GM12878 (cell line): ENCODE measurements around the gene TRIM42. TPM values are rescaled to one million over a fixed set of nuclear protein-coding genes. Genes with fewer than 3 reads are reported as not detected.

Source experiments
- ATAC-seq: fragments of 200-7000 bp; cut with Tn5 transposase; 3 replicates; pipeline ENCODE4 v1.9.1; 2020; ENCODE audit warnings: mild to moderate bottlenecking, moderate library complexity
- BruUV-seq: library from RNA; stranded (reverse); fragments of 400-500 nt; replicated peaks from 2 replicates; lab custom pipeline; 2021; lab: Mats Ljungman, UMichigan
- CTCF ChIA-PET: fragments of 300-600 bp; sonication (Branson Sonifier 250); formaldehyde crosslinking; extraction: SDS; loops from one replicate; lab custom pipeline; 2021; ENCODE audit warnings: inconsistent platforms; lab: Yijun Ruan, JAX
- POLR2A ChIA-PET: fragments of 350-600 bp; formaldehyde crosslinking; extraction: SDS; loops from one replicate; lab custom pipeline; 2021; ENCODE audit warnings: inconsistent platforms; lab: Charles Lee
- RAD21 ChIA-PET: fragments of 300-600 bp; sonication (Branson Sonifier 250); formaldehyde crosslinking; loops from one replicate; lab custom pipeline; 2023; ENCODE audit warnings: antibody characterized with exemption; ENCODE audit not compliant: unreplicated experiment; lab: Charles Lee
- SMC1A ChIA-PET: fragments of 300-600 bp; sonication (Branson Sonifier 250); formaldehyde crosslinking; loops from one replicate; lab custom pipeline; 2023; ENCODE audit not compliant: unreplicated experiment, uncharacterized antibody; lab: Charles Lee
- DNase-seq: peaks from one replicate; pipeline ENCODE4 v3.0.0-alpha.2; 2011; ENCODE audit warnings: low read depth, low spot score
- FAIRE-seq: peaks from 3 replicates; lab custom pipeline; 2011; peaks lifted over from hg19 to GRCh38; lab: Jason Lieb, UNC
- H2AFZ ChIP-seq: 2 replicates; pipeline ENCODE4 v1.6.0; 2011; ENCODE audit warnings: low read depth, low read length, control low read depth; ENCODE audit not compliant: control insufficient read depth
- H3K27ac ChIP-seq: 2 replicates; pipeline ENCODE4 v1.5.1; 2011; ENCODE audit warnings: control low read depth; ENCODE audit not compliant: control insufficient read depth, insufficient read depth
- H3K27me3 ChIP-seq, 2 experiments: replicated peaks in 1 of 2; 2 replicates each; pipeline versions ENCODE4 v1.6.0 to v1.6.1; 2011; ENCODE audit warnings: low read length in 1 of 2; ENCODE audit not compliant: control insufficient read depth in 2 of 2, insufficient read depth in 2 of 2
- H3K36me3 ChIP-seq, 2 experiments: 2 replicates each; pipeline ENCODE4 v1.5.1; 2011; ENCODE audit warnings: low read length in 1 of 2; ENCODE audit not compliant: control insufficient read depth in 2 of 2, insufficient read depth in 2 of 2
- H3K4me1 ChIP-seq: 2 replicates; pipeline ENCODE4 v1.6.1; 2011; ENCODE audit warnings: mild to moderate bottlenecking, low read length, moderate library complexity, mixed read lengths; ENCODE audit not compliant: control insufficient read depth, insufficient read depth
- H3K4me2 ChIP-seq: 2 replicates; pipeline ENCODE4 v1.6.0; 2011; ENCODE audit warnings: control low read depth; ENCODE audit not compliant: control insufficient read depth, insufficient read depth
- H3K4me3 ChIP-seq: fragments of 200-600 bp; sonication (generic); 2 replicates; pipeline ENCODE4 v1.5.1; 2016
- H3K79me2 ChIP-seq: 2 replicates; pipeline ENCODE4 v1.6.0; 2011; ENCODE audit warnings: low read length; ENCODE audit not compliant: control insufficient read depth, insufficient read depth
- H3K9ac ChIP-seq: 2 replicates; pipeline ENCODE4 v1.8.0; 2011; ENCODE audit warnings: low read length, control low read depth, mixed read lengths; ENCODE audit not compliant: control insufficient read depth, insufficient read depth
- H3K9me3 ChIP-seq: replicated peaks from 3 replicates; pipeline ENCODE4 v1.5.1; 2011; ENCODE audit warnings: mild to moderate bottlenecking, low read length; ENCODE audit not compliant: control insufficient read depth, insufficient read depth
- H4K20me1 ChIP-seq: 2 replicates; pipeline ENCODE4 v1.6.0; 2011; ENCODE audit not compliant: control insufficient read depth, insufficient read depth
- E4F1 ChIP-seq: fragments of 450-650 bp; IDR thresholded peaks from 2 replicates; pipeline ENCODE4 v1.6.1; 2018; ENCODE audit warnings: borderline replicate concordance, mild to moderate bottlenecking; ENCODE audit not compliant: partially characterized antibody
- FOXM1 ChIP-seq: IDR thresholded peaks from 2 replicates; pipeline ENCODE4 v1.6.1; 2012; ENCODE audit warnings: low read depth, mild to moderate bottlenecking, inconsistent platforms, low read length, moderate library complexity
- NBN ChIP-seq: fragments of 450-650 bp; IDR thresholded peaks from 2 replicates; pipeline ENCODE4 v1.6.1; 2016
- RAD51 ChIP-seq: fragments of 450-650 bp; IDR thresholded peaks from 2 replicates; pipeline ENCODE4 v1.6.1; 2016; ENCODE audit warnings: moderate library complexity, mild to moderate bottlenecking, inconsistent platforms
- SIX5 ChIP-seq: IDR thresholded peaks from 2 replicates; pipeline ENCODE4 v1.6.1; 2011; ENCODE audit warnings: mild to moderate bottlenecking, low read depth, low read length, moderate library complexity; ENCODE audit not compliant: severe bottlenecking
- WRNIP1 ChIP-seq: IDR thresholded peaks from 2 replicates; pipeline ENCODE4 v1.6.1; 2011; ENCODE audit warnings: low read depth, low read length, improper control_type of control experiment, borderline replicate concordance
- WGBS: methylation state at CpG from one replicate; pipeline ENCODE4 v1.1.6; 2016; ENCODE audit warnings: low lambda C conversion rate; ENCODE audit not compliant: insufficient replicate concordance, insufficient coverage; ENCODE audit errors: missing lambda C conversion rate; 5-methylcytosine and 5-hydroxymethylcytosine counted together
- in situ Hi-C: fragments of 300-500 bp; cut with MboI; formaldehyde crosslinking; loops from 9 replicates; pipeline ENCODE4 v1.14.3; 2018; ENCODE audit warnings: mixed read lengths
- intact Hi-C: fragments of 100-400 bp; cut with micrococcal nuclease; formaldehyde crosslinking; loops from one replicate; pipeline ENCODE4 v1.14.2; 2022; ENCODE audit not compliant: unreplicated experiment
- polyA plus RNA-seq, 11 experiments: library from polyadenylated mRNA; depleted of rRNA in 4 of 11; unstranded in 6 of 11; stranded (reverse) in 5 of 11; fragments of >200 nt; fragmentation: Nextera tagmentation in 4 of 11; fragmentation: Illumina TruSeq in 1 of 11; extraction: Ambion mirVana in 4 of 11; extraction: Trizol in 1 of 11; gene quantifications; 1 replicate in 1 of 11; 2 replicates in 10 of 11; pipeline versions ENCODE4 v1.2.1 to v1.2.3, GENCODE V29; 2011 to 2016; ENCODE audit warnings: inconsistent platforms in 2 of 11, missing spikeins in 2 of 11, low read depth in 1 of 11
- total RNA-seq, 4 experiments: library from RNA; depleted of rRNA in 3 of 4; stranded (reverse); fragments of >200 nt in 3 of 4; fragmentation: Illumina TruSeq in 1 of 4; extraction: Trizol in 1 of 4; gene quantifications; 2 replicates each; pipeline versions ENCODE4 v1.2.1 to v1.2.3, GENCODE V29; 2013 to 2021

Gene TRIM42
- total and polyA plus RNA-seq, 10 of the 15 experiments (the other 5 are each of a cell fraction or from before 2014, with no cell fraction given): 0.03 TPM; not detected in 9

- TF ChIP-seq WRNIP1 (no peak), SIX5 (no peak), E4F1 (no peak), NBN (no peak)
Measured at GRCh38 chr3:140677764-140678163, at the start of gene TRIM42 (continued).

- intact Hi-C loops (no loop called here), in situ Hi-C loops (no loop called here)
- ATAC-seq: no peak
- 0% methylated on average over 4 of the region's 4 CpGs for WGBS
- Histone ChIP-seq H3K27ac (no peak overlapping the region), H3K36me3 (no peaks in the 10 kb centered on the region), H2AFZ (no peak overlapping the region), H4K20me1 (no peaks in the 10 kb centered on the region), H3K27me3 (no peaks in the 10 kb centered on the region), H3K79me2 (no peaks in the 10 kb centered on the region), H3K4me3 (no peak overlapping the region), H3K4me2 (no peak overlapping the region), H3K4me1 (no peaks in the 10 kb centered on the region), H3K9me3 (no peaks in the 10 kb centered on the region), H3K9ac (no peak overlapping the region)
- RAD21 ChIA-PET: no interaction called here
- no peak for FAIRE-seq
- BruUV-seq: no TSS peak
- POLR2A ChIA-PET: no interaction called here
- TF ChIP-seq RAD51 (peak; percentile 57; the same call in 1 of the 2 replicates), FOXM1 (no peak)
- SMC1A ChIA-PET: interaction anchor here (0.8 kb wide), 1 partner anchor 9 kb away, joined by 3 read pairs; no protein-coding TSS in a partner anchor
- CTCF ChIA-PET: no interaction called here
- DNase-seq: no peak
Measured at GRCh38 chr3:140628606-140629005, 49.3 kb upstream of the TRIM42 start.
